Measurements from ENCODE around the gene MAB21L4. TPM values are rescaled to one million over a fixed set of nuclear protein-coding genes. Genes with fewer than 3 reads are reported as not detected.

Gene MAB21L4
- total RNA-seq, 1 experiment from 2014 or later, result 0.21 TPM

DNA sequence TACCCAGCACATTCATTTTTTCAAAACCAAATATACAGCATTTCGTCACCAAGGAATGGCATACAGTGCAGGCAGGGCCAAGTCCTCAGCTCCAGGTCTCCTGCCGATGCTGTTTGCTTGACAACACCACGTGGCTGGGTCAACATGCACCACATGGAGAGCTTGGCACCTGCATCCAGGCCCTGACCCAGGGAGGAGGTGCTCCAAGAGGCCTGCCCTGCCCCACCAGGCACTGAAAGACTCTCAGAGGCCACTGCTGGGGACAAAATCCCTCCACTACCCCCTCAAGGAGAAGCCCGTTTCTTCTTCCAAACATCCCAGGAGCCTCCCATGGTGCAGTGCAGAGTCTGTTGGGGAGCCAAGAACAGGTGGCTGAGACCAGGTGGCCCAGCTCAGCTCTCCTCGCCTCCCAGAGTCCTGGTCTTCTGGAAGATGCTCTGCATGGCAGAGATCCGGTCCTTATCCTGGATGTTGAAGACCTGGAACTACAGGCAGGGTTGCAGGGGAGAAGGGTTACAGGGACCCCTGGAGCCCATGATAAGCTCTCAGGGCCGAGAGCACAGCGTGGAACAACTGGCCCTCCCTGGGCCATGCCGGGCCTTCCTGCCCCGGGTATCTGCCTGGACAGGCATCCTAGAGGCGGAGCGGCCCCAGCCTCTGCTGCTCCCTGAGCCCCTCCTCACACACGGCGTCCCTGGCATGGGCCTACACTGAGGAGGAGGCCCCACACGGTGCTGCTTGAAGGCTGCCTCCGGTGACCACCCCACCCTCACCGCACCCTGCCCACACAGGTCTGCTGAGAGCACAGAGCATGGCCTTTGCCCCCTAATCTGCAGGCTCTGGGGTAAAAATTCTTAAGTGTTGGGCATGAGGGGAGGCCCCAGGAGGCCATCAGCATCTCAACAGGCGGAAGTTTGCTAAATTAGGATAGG is 9.0 kb downstream of the MAB21L4 start:
- intact Hi-C loops (cut with micrococcal nuclease; ENCODE audit: unreplicated experiment), result no loop called here
- no peaks in the 10 kb centered on the region for H3K36me3 ChIP-seq (ENCODE audit: control insufficient read depth, insufficient read depth, low read length)
- H3K4me1 ChIP-seq (ENCODE audit: control insufficient read depth, insufficient read depth, low read length), result no peaks in the 10 kb centered on the region
- H3K4me3 ChIP-seq (ENCODE audit: low read depth in 2 of 2, low read length in 2 of 2), result no peak overlapping the region
- H3K9me3 ChIP-seq (ENCODE audit: control insufficient read depth, insufficient read depth, low read depth, low read length), result no peaks in the 10 kb centered on the region
- ATAC-seq, result no peak
- ChIA-PET CTCF (no interaction called here), POLR2A (no interaction called here)
- TF ChIP-seq, protein P1, sequence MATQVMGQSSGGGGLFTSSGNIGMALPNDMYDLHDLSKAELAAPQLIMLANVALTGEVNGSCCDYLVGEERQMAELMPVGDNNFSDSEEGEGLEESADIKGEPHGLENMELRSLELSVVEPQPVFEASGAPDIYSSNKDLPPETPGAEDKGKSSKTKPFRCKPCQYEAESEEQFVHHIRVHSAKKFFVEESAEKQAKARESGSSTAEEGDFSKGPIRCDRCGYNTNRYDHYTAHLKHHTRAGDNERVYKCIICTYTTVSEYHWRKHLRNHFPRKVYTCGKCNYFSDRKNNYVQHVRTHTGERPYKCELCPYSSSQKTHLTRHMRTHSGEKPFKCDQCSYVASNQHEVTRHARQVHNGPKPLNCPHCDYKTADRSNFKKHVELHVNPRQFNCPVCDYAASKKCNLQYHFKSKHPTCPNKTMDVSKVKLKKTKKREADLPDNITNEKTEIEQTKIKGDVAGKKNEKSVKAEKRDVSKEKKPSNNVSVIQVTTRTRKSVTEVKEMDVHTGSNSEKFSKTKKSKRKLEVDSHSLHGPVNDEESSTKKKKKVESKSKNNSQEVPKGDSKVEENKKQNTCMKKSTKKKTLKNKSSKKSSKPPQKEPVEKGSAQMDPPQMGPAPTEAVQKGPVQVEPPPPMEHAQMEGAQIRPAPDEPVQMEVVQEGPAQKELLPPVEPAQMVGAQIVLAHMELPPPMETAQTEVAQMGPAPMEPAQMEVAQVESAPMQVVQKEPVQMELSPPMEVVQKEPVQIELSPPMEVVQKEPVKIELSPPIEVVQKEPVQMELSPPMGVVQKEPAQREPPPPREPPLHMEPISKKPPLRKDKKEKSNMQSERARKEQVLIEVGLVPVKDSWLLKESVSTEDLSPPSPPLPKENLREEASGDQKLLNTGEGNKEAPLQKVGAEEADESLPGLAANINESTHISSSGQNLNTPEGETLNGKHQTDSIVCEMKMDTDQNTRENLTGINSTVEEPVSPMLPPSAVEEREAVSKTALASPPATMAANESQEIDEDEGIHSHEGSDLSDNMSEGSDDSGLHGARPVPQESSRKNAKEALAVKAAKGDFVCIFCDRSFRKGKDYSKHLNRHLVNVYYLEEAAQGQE (IDR thresholded peaks at IDR 0.05; ENCODE audit: insufficient read depth in 1 of 2, low read depth in 2 of 2, low read length in 1 of 2), result no peak
- TF ChIP-seq, protein P2, sequence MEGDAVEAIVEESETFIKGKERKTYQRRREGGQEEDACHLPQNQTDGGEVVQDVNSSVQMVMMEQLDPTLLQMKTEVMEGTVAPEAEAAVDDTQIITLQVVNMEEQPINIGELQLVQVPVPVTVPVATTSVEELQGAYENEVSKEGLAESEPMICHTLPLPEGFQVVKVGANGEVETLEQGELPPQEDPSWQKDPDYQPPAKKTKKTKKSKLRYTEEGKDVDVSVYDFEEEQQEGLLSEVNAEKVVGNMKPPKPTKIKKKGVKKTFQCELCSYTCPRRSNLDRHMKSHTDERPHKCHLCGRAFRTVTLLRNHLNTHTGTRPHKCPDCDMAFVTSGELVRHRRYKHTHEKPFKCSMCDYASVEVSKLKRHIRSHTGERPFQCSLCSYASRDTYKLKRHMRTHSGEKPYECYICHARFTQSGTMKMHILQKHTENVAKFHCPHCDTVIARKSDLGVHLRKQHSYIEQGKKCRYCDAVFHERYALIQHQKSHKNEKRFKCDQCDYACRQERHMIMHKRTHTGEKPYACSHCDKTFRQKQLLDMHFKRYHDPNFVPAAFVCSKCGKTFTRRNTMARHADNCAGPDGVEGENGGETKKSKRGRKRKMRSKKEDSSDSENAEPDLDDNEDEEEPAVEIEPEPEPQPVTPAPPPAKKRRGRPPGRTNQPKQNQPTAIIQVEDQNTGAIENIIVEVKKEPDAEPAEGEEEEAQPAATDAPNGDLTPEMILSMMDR (IDR thresholded peaks at IDR 0.05), result no peak
- TF ChIP-seq TCF7L2 (IDR thresholded peaks at IDR 0.05; ENCODE audit: low read depth, low read length), result no peak
- TF ChIP-seq POLR2AphosphoS5 (IDR thresholded peaks at IDR 0.05; ENCODE audit: low read depth, low read length), result no peak
- TF ChIP-seq SIN3A (IDR thresholded peaks at IDR 0.05; ENCODE audit: borderline replicate concordance, insufficient read depth, low read depth, low read length), result no peak
- no peaks in the 10 kb centered on the region for H3K27me3 ChIP-seq (ENCODE audit: control insufficient read depth, insufficient read depth, low read length)
- no peak for DNase-seq (ENCODE audit: low read depth, low spot score)
- no peak overlapping the region for H3K27ac ChIP-seq (ENCODE audit: low read length)
- in situ Hi-C loops (cut with HindIII; ENCODE audit: low pct_unique_long_range_greater_than_20kb, low sequenced_read_pairs), result no loop called here
- BruUV-seq (replicated peaks), result no TSS peak

DNA sequence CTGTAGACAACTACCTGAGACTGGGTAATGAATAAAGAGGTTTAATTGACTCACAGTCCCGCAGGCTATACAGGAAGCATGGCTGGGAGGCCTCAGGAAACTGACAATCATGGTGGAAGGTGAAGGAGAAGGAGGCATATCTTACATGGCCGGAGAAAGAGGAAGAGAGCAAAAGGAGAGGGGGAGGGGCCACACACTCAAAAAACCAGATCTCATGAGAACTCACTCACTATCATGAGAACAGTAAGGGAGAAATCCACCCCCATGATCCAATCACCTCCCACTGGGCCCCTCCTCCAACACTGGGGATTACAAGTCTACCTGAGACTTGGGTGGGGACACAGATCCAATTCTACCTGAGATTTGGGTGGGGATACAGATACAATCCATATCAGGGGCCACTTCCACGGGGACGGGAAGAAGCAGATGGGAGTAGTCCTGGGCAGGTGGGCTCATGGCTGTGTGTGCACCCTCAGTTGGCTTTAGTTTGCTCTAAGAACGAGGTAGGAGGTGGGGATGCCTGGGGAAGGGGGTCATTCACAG is 9.9 kb downstream of the MAB21L4 start:
- H3K9me3 ChIP-seq (ENCODE audit: control insufficient read depth, insufficient read depth, low read depth, low read length), result no peaks in the 10 kb centered on the region
- TF ChIP-seq TCF7L2 (IDR thresholded peaks at IDR 0.05; ENCODE audit: low read depth, low read length) (no peak), SIN3A (IDR thresholded peaks at IDR 0.05; ENCODE audit: borderline replicate concordance, insufficient read depth, low read depth, low read length) (no peak), POLR2AphosphoS5 (IDR thresholded peaks at IDR 0.05; ENCODE audit: low read depth, low read length) (no peak)
- TF ChIP-seq, protein P2 (IDR thresholded peaks at IDR 0.05), result no peak
- TF ChIP-seq, protein P1 (IDR thresholded peaks at IDR 0.05; ENCODE audit: insufficient read depth in 1 of 2, low read depth in 2 of 2, low read length in 1 of 2), result no peak
- ChIA-PET POLR2A (no interaction called here), CTCF (no interaction called here)
- ATAC-seq (no peak), DNase-seq (ENCODE audit: low read depth, low spot score) (no peak)
- in situ Hi-C loops (cut with HindIII; ENCODE audit: low pct_unique_long_range_greater_than_20kb, low sequenced_read_pairs) (no loop called here), intact Hi-C loops (cut with micrococcal nuclease; ENCODE audit: unreplicated experiment) (no loop called here)
- H3K36me3 ChIP-seq (ENCODE audit: control insufficient read depth, insufficient read depth, low read length), result no peaks in the 10 kb centered on the region
- H3K4me1 ChIP-seq (ENCODE audit: control insufficient read depth, insufficient read depth, low read length), result no peaks in the 10 kb centered on the region
- H3K4me3 ChIP-seq (ENCODE audit: low read depth in 2 of 2, low read length in 2 of 2), result no peak overlapping the region
- H3K27ac ChIP-seq (ENCODE audit: low read length), result no peak overlapping the region
- no TSS peak for BruUV-seq (replicated peaks)
- no peaks in the 10 kb centered on the region for H3K27me3 ChIP-seq (ENCODE audit: control insufficient read depth, insufficient read depth, low read length)
